ENCODE results near the gene XPO5. TPM values are rescaled to one million over a fixed set of nuclear protein-coding genes. Genes with fewer than 3 reads are reported as not detected.
A peak's percentile ranks its signal among the peaks of the same experiment; 100 is the strongest.

Gene XPO5
- total and polyA plus RNA-seq, 9 of the 15 experiments (the other 6 are each of a cell fraction or from before 2014, with no cell fraction given), result 36.0 to 170 (median 99.1) TPM

DNA sequence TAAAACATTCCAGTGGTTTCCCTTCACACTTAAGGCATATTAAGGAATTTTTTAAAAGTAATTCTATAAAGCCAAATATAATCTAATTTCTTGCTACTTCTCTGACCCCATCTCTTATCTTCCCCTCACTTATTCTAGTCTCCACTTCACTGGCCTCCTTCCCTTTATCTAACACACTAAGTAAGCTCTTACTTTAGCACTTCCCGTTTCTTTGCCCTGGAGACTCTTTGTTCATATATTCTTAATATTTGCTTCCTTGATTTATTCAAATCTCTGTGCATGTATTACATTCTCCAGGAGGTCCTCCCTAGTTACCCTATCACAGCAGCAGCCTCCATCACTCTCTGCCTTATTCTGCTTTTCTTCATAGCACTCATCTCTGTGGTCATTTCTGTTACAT is 33.0 kb upstream of the XPO5 start:
- peak; percentile 66 for ATAC-seq
- no peak for DNase-seq (ENCODE audit: extremely low read depth in 1 of 4, low spot score in 3 of 4)
- Histone ChIP-seq H3K4me3 (no peak overlapping the region), H3K9ac (ENCODE audit: insufficient read depth in 1 of 2, low read depth in 2 of 2, low read length in 2 of 2) (peak overlapping the region in 1 of 2 experiments; percentile 4; a peak in 1 of 4 replicates), H3K4me1 (replicated peaks in 1 of 2; ENCODE audit: control insufficient read depth in 2 of 2, insufficient read depth in 2 of 2, low read length in 2 of 2) (peaks cover 3 to 14% of the 10 kb centered on the region in 2 experiments; a peak in 4 of 5 replicates), H3K9me3 (replicated peaks; ENCODE audit: control insufficient read depth, insufficient read depth, low read depth, low read length) (no peaks in the 10 kb centered on the region), H3K36me3 (ENCODE audit: control insufficient read depth, insufficient read depth, low read length) (peaks cover 75% of the 10 kb centered on the region), H3K4me2 (ENCODE audit: insufficient read depth, low read length) (no peak overlapping the region), H3K9me1 (ENCODE audit: control insufficient read depth, insufficient read depth, low read length) (no peaks in the 10 kb centered on the region), H3K79me2 (ENCODE audit: control insufficient read depth, insufficient read depth, low read length) (no peaks in the 10 kb centered on the region), H2AFZ (ENCODE audit: low read depth, low read length) (no peak overlapping the region), H4K20me1 (replicated peaks; ENCODE audit: control insufficient read depth, insufficient read depth, low read length) (no peaks in the 10 kb centered on the region), H3K27ac (ENCODE audit: extremely low read depth, low read depth, low read length) (no peak overlapping the region), H3K27me3 (ENCODE audit: control insufficient read depth in 2 of 2, insufficient read depth in 2 of 2, low read length in 2 of 2) (no peaks in the 10 kb centered on the region)
- CTCF ChIA-PET (ENCODE audit: low intra/inter-chr PET ratio), result interaction anchor here (1.0 to 2.2 kb wide), 3 partner anchors 58 to 471 kb away, joined by 8 to 9 read pairs (median 8); no protein-coding TSS in a partner anchor
- intact Hi-C loops (cut with micrococcal nuclease) (loop anchor here (1.0 to 2.0 kb wide), 3 partner anchors 58 to 470 kb away; no protein-coding TSS in a partner anchor), in situ Hi-C loops (cut with MboI) (no loop called here)
- BruUV-seq (replicated peaks), result no TSS peak
- no peak for FAIRE-seq
- WGBS (ENCODE audit: insufficient coverage, low coverage, missing lambda C conversion rate), result 22% methylated on average over 1 of the region's 1 CpG
- POLR2A ChIA-PET, result interaction anchor here (0.7 to 6.5 kb wide), 9 partner anchors 8 to 470 kb away, joined by 3 to 53 read pairs (median 3); partner anchors contain the start of genes GTPBP2 and VEGFA
- TF ChIP-seq RAD51 (IDR thresholded peaks at IDR 0.05; ENCODE audit: borderline replicate concordance, low read depth) (no peak), POLR2B (IDR thresholded peaks at IDR 0.05; ENCODE audit: low read depth, partially characterized antibody) (no peak), CTBP1 (IDR thresholded peaks at IDR 0.05; ENCODE audit: borderline replicate concordance) (no peak), HNRNPK (IDR thresholded peaks at IDR 0.05; ENCODE audit: low read depth, low read length, poor library complexity, severe bottlenecking) (no peak), ZNF551 (CRISPR knock-in tag; IDR thresholded peaks at IDR 0.05) (no peak), SIRT6 (IDR thresholded peaks at IDR 0.05; ENCODE audit: low read depth, low read length) (no peak), TBL1XR1 (IDR thresholded peaks at IDR 0.05; ENCODE audit: low read length in 2 of 2) (no peak), KLF6 (CRISPR knock-in tag; IDR thresholded peaks at IDR 0.05; ENCODE audit: borderline replicate concordance) (no peak), GATA2 (CRISPR knock-in tag; IDR thresholded peaks at IDR 0.05) (peak; percentile 46; the same call in 1 of the 2 replicates)
- TF ChIP-seq, protein P1, sequence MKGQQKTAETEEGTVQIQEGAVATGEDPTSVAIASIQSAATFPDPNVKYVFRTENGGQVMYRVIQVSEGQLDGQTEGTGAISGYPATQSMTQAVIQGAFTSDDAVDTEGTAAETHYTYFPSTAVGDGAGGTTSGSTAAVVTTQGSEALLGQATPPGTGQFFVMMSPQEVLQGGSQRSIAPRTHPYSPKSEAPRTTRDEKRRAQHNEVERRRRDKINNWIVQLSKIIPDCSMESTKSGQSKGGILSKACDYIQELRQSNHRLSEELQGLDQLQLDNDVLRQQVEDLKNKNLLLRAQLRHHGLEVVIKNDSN (CRISPR knock-in tag; IDR thresholded peaks at IDR 0.05), result no peak
- TF ChIP-seq, protein P2, sequence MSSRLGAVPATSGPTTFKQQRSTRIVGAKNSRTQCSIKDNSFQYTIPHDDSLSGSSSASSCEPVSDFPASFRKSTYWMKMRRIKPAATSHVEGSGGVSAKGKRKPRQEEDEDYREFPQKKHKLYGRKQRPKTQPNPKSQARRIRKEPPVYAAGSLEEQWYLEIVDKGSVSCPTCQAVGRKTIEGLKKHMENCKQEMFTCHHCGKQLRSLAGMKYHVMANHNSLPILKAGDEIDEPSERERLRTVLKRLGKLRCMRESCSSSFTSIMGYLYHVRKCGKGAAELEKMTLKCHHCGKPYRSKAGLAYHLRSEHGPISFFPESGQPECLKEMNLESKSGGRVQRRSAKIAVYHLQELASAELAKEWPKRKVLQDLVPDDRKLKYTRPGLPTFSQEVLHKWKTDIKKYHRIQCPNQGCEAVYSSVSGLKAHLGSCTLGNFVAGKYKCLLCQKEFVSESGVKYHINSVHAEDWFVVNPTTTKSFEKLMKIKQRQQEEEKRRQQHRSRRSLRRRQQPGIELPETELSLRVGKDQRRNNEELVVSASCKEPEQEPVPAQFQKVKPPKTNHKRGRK (tag; IDR thresholded peaks at IDR 0.05), result no peak
- TF ChIP-seq, protein P3, sequence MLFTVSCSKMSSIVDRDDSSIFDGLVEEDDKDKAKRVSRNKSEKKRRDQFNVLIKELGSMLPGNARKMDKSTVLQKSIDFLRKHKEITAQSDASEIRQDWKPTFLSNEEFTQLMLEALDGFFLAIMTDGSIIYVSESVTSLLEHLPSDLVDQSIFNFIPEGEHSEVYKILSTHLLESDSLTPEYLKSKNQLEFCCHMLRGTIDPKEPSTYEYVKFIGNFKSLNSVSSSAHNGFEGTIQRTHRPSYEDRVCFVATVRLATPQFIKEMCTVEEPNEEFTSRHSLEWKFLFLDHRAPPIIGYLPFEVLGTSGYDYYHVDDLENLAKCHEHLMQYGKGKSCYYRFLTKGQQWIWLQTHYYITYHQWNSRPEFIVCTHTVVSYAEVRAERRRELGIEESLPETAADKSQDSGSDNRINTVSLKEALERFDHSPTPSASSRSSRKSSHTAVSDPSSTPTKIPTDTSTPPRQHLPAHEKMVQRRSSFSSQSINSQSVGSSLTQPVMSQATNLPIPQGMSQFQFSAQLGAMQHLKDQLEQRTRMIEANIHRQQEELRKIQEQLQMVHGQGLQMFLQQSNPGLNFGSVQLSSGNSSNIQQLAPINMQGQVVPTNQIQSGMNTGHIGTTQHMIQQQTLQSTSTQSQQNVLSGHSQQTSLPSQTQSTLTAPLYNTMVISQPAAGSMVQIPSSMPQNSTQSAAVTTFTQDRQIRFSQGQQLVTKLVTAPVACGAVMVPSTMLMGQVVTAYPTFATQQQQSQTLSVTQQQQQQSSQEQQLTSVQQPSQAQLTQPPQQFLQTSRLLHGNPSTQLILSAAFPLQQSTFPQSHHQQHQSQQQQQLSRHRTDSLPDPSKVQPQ (CRISPR knock-in tag; IDR thresholded peaks at IDR 0.05; ENCODE audit: borderline replicate concordance), result no peak
- TF ChIP-seq, protein P4, sequence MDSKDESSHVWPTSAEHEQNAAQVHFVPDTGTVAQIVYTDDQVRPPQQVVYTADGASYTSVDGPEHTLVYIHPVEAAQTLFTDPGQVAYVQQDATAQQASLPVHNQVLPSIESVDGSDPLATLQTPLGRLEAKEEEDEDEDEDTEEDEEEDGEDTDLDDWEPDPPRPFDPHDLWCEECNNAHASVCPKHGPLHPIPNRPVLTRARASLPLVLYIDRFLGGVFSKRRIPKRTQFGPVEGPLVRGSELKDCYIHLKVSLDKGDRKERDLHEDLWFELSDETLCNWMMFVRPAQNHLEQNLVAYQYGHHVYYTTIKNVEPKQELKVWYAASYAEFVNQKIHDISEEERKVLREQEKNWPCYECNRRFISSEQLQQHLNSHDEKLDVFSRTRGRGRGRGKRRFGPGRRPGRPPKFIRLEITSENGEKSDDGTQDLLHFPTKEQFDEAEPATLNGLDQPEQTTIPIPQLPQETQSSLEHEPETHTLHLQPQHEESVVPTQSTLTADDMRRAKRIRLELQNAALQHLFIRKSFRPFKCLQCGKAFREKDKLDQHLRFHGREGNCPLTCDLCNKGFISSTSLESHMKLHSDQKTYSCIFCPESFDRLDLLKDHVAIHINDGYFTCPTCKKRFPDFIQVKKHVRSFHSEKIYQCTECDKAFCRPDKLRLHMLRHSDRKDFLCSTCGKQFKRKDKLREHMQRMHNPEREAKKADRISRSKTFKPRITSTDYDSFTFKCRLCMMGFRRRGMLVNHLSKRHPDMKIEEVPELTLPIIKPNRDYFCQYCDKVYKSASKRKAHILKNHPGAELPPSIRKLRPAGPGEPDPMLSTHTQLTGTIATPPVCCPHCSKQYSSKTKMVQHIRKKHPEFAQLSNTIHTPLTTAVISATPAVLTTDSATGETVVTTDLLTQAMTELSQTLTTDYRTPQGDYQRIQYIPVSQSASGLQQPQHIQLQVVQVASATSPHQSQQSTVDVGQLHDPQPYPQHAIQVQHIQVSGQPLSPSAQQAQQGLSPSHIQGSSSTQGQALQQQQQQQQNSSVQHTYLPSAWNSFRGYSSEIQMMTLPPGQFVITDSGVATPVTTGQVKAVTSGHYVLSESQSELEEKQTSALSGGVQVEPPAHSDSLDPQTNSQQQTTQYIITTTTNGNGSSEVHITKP (IDR thresholded peaks at IDR 0.05; ENCODE audit: partially characterized antibody), result no peak
